ENCODE measurements around the gene GLI1. TPM values are rescaled to one million over a fixed set of nuclear protein-coding genes. Genes with fewer than 3 reads are reported as not detected.

The GLI1 gene
- total and polyA plus RNA-seq, 2 of the 13 experiments (the other 11 are each of a cell fraction or from before 2014, with no cell fraction given) = 0.09 to 0.20 TPM

- TF ChIP-seq MAZ (IDR thresholded peaks at IDR 0.05; ENCODE audit: borderline replicate concordance, low read depth, low read length) = peak; percentile 47; the same call in 1 of the 2 replicates
- no peak for TF ChIP-seq MAZ (CRISPR knock-in tag; IDR thresholded peaks at IDR 0.05; ENCODE audit: low read depth)
- TF ChIP-seq POLR2G (IDR thresholded peaks at IDR 0.05; ENCODE audit: low read depth, low read length) = no peak
- no peak for TF ChIP-seq CCAR2 (optimal IDR thresholded peaks at IDR 0.05; ENCODE audit: low read depth, low read length)
- 0 out of 2 replicates have a peak, but pooled peaks have one; percentile 4 for TF ChIP-seq ZNF362 (CRISPR knock-in tag; IDR thresholded peaks at IDR 0.05; ENCODE audit: borderline replicate concordance)
- TF ChIP-seq PRDM15 (CRISPR knock-in tag; IDR thresholded peaks at IDR 0.05) = peak; percentile 92
- no peak for TF ChIP-seq DDIT3 (CRISPR knock-in tag; IDR thresholded peaks at IDR 0.05)
- TF ChIP-seq BRF2 (CRISPR knock-in tag; IDR thresholded peaks at IDR 0.05) = no peak
- TF ChIP-seq ZNF768 (CRISPR knock-in tag; IDR thresholded peaks at IDR 0.05) = no peak
- no peak for TF ChIP-seq NKX3-1 (CRISPR knock-in tag; IDR thresholded peaks at IDR 0.05)
- no peak for TF ChIP-seq ZSCAN5A (CRISPR knock-in tag; IDR thresholded peaks at IDR 0.05; ENCODE audit: borderline replicate concordance)
- TF ChIP-seq SP5 (CRISPR knock-in tag; IDR thresholded peaks at IDR 0.05; ENCODE audit: borderline replicate concordance, low read depth) = peak; percentile 8; the same call in 1 of the 2 replicates
- no peak for TF ChIP-seq NPAS2 (CRISPR knock-in tag; IDR thresholded peaks at IDR 0.05; ENCODE audit: borderline replicate concordance)
- 0 out of 2 replicates have a peak, but pooled peaks have one; percentile 5 for TF ChIP-seq PHF21A (CRISPR knock-in tag; IDR thresholded peaks at IDR 0.05)
- no peak for TF ChIP-seq TSC22D2 (CRISPR knock-in tag; IDR thresholded peaks at IDR 0.05; ENCODE audit: borderline replicate concordance)
- no peak for TF ChIP-seq HMGXB4 (CRISPR knock-in tag; IDR thresholded peaks at IDR 0.05; ENCODE audit: borderline replicate concordance in 1 of 2, low read depth in 1 of 2)
- TF ChIP-seq HDAC6 (IDR thresholded peaks at IDR 0.05; ENCODE audit: low read depth, low read length) = no peak
- no peak for TF ChIP-seq ZFYVE20 (CRISPR knock-in tag; IDR thresholded peaks at IDR 0.05; ENCODE audit: borderline replicate concordance, low read depth)
Observed at GRCh38 chr12:57459750-57460467, at the start of gene GLI1 (continued).

Measured in HepG2 (cell line).